Non-pigmented ciliary epithelial cell (primary cell): ENCODE measurements around the gene SAMD1.

Source experiments
- DNase-seq: peaks from one replicate; pipeline ENCODE4 v3.0.0-alpha.2; 2010; ENCODE audit warnings: low read depth

The SAMD1 gene

GRCh38 chr19:14089662-14090508 lies 666 bp downstream of the SAMD1 start:
- no peak for DNase-seq

DNA sequence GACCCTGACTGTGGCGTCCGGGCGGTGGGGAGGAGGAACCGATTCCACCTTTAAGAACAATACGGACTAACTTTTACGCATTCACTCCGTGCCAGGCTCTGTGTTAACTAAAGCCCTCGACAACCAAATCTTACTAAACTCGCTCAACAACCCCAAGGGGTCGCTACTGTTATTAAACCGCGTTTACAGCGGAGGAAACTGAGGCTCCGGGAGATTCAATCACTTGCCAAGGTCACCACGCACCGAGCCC lies 1.2 kb downstream of the SAMD1 start:
- no peak for DNase-seq

GRCh38 chr19:14088634-14089411 lies 1.7 kb downstream of the SAMD1 start:
- DNase-seq: no peak

- DNase-seq: no peak
Observed at GRCh38 chr19:14086098-14086497, 4.5 kb downstream of the SAMD1 start.

- no peak for DNase-seq
Observed at GRCh38 chr19:14085309-14085995, 5.1 kb downstream of the SAMD1 start, which contains the start of gene C19orf67. TSS of gene C19orf67 (minus strand) at chr19:14085783. CDS start at chr19:14085627, 156 bp downstream.

GRCh38 chr19:14082675-14082960 lies 7.9 kb downstream of the SAMD1 start:
- no peak for DNase-seq

DNA sequence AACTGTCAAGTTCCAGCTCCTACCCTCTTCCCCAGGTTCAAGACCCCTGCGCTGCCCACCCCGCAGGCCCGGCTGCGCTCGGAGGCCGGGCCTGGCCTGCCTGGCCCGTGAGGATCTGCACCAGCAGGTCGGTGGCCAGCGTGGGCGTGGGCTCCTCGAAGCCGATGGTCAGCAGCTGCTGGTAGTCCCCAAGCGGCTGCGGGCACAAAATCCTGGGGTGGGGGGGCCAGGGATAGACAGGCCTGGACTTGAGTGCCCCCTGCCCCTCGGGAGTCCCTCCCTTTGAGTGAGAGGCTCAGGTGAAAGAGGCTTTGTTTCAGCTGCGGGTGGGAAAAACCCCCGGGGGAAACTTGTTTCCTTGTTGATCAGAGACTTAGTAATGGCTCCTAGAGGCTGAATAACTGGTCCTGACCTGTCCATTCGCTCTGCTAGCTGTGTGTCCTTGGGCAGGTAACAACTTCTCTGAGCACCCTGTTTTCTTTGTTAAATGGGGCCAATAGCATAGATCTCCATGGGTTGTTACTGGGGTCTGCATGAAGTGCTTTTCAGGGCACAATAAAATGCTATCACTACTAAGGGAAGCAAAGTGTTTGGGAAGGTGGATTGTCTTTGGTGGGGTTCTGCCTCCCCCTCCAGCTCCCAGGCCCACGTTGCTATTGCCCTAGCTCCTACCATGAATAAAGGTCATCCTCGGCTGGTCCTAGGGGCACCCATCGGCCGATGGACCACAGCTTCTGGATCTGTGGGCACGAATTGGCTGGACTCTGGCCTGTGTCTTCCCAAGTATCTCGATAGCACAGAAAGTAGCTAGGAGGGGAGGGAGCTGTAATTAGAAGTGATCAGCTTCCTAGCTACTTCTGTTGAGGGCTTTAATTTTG lies 8.5 kb downstream of the SAMD1 start:
- DNase-seq: no peak

DNA sequence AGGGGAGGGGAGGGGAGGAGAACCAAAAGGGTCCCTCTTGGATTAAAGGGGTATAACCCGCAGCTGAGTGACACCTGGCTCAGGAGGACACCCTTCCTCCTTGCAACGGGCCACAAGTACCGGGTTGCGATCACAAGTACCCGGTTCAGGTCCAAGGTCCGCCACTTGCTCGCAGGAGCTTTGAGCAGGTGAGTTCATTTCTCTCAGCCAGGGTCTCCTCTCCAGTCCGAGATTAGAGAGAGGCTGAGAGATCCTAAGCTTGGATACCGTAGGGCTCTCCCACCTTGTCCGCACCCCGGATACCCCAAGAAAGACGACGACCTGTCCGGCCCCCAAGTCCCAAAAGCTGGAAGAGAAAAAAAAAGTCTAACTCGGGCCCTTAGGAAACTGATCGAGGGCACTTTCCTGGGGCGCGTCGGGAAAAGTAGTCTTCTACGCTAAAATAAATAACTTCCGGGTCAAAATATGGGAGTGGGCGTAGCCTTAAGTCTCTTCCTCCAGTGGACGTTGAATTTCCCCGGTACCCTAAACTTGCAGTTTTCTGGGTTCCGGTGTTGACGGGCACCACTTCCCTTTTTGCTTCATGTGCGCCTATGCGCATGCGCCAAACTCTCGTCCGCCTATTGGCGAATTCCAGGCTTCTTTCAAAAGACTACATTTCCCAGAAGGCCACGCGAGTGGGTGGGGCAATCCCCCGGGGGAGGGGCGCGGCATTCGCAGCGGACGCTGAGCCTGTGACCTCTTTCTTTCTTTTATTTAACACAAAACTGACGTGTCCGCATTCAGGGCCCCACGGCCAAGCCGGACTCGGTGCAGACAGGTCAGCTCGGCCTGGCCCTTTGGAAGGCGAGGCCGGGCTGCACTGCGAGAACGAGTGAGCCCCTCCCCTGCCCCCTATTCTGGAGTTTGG lies 9.4 kb downstream of the SAMD1 start:
- peak; percentile 98 for DNase-seq

DNA sequence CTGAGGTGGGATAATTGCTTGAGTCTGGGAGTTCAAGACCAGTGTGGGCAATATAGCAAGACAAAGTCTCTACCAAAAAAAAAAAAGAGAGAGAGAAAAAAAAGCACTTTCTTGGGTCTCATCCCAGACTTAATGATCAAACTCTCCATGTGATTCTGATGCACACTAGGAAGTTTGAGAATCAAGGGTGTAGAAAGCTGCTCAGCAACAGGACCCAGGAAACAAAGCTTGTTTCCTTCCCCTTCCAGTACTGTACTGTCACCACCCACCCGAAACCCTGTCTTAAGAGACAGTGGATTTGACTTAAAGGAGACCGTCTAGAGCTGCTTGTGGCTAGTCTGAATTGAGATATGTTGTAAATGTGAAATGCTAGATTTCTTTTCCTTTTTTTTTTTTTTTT lies 12.1 kb downstream of the SAMD1 start:
- DNase-seq: no peak

DNA sequence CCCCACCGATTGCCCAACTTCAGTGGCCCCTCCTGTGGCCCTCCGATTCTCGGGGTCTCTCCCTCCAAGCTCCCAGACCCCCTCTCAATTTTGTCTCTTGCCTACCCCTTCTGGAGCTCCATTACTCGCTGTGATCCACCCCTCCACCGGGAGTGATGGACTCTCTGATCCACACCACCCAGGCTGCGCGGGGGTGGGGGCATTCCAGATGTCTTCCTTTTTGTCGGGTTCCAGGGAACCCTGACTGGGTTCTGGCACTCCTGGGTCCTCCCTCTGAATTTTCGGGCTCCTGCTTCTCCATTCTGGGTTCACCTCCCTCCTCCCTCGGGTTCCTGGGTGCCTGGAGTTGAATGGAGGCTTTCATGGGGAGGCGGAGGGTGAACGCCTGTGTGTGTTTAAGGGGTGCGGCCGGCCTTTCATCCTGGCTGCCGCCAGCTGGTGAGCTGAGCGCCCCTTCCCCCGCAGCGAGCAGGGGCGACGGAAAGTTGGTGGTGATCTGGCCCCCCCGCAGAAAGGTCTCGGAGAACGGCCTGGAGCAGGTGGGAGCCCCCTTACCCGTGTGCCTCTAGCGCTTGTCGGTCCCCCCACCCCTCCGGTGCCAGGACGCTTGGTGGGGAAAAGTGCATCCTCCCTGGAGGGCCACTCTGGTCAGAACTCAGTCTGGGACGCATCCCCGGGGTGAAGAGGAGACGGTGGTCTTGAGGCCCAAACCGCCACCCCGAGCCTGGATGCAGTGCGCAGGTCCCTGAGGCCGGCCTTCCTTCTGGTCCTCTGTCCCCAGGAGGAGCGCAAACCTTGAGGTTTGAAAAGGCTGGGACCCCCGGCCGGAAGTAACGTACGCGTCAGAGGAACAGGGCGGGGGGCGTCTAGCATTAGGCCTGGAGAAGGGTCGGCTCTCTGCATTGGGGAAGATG lies 16.4 kb downstream of the SAMD1 start:
- no peak for DNase-seq

GRCh38 chr19:14073261-14073924 lies 17.2 kb downstream of the SAMD1 start:
- DNase-seq: no peak

DNA sequence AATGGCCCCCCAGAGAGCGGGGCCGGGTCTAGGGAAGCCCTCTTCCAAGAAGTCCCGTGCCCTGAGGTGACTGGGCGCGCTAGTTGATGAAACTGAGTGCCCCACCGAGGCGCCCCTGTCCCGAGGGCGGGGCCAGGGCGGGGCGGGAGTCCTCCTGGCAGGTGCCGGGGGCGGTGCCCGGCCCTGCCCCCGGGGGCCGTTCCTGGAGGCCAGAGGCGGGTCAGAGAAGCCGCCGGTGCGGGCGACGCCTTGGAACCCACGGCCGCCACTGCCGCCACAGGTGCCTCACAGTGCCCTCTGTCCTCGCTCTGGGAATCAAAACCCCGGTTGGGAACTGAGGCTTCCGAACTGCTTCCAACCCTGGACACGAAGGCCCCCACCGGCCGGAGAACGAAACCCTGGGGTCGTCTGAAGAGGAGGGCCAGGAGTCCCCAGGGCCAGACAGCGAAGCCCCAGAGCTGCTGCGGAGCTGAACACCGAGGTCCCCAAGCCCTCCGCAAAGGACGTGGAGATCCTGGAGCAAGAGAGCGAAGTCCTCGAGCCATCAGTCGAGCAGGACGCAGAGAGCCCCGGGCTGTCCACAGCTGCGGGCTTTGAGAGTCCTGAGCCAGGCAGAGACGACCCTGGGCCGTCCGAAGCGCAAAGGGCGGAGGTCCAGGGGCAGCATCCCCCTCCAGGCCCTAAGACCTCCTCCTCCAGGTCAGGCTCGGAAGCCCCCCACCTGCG lies 17.9 kb downstream of the SAMD1 start, which contains the start of gene MISP3:
TSS of gene MISP3 (plus strand) at position 252 of the 726 bp plus-strand sequence. CDS start 524 bp downstream, outside the sequence.
- no peak for DNase-seq

DNA sequence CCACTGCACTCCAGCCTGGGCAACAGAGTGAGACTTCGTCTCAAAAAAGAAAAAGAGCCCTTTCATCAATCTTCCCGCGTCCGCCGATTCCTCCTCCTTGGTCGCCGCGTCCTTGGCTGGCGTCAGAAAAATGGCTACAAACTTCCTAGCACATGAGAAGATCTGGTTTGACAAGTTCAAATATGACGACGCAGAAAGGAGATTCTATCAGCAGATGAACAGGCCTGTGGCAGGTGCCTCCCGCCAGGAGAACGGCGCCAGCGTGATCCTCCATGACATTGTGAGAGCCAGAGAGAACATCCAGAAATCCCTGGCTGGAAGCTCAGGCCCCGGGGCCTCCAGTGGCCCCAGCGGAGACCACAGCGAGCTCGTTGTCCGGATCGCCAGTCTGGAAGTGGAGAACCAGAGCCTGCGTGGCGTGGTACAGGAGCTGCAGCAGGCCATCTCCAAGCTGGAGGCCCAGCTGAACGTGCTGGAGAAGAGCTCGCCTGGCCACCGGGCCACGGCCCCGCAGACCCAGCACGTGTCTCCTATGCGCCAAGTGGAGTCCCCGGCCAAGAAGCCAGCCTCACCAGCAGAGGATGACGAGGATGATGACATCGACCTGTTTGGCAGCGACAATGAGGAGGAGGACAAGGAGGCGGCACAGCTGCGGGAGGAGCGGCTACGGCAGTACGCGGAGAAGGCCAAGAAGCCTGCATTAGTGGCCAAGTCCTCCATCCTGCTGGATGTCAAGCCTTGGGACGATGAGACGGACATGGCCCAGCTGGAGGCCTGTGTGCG lies 20.1 kb downstream of the SAMD1 start:
- DNase-seq: no peak

GRCh38 chr19:14066134-14066533 lies 24.4 kb downstream of the SAMD1 start:
- no peak for DNase-seq

- no peak for DNase-seq
Observed at GRCh38 chr19:14063105-14063504, 27.4 kb downstream of the SAMD1 start.

GRCh38 chr19:14062558-14062855 lies 28.0 kb downstream of the SAMD1 start:
- DNase-seq: no peak

DNA sequence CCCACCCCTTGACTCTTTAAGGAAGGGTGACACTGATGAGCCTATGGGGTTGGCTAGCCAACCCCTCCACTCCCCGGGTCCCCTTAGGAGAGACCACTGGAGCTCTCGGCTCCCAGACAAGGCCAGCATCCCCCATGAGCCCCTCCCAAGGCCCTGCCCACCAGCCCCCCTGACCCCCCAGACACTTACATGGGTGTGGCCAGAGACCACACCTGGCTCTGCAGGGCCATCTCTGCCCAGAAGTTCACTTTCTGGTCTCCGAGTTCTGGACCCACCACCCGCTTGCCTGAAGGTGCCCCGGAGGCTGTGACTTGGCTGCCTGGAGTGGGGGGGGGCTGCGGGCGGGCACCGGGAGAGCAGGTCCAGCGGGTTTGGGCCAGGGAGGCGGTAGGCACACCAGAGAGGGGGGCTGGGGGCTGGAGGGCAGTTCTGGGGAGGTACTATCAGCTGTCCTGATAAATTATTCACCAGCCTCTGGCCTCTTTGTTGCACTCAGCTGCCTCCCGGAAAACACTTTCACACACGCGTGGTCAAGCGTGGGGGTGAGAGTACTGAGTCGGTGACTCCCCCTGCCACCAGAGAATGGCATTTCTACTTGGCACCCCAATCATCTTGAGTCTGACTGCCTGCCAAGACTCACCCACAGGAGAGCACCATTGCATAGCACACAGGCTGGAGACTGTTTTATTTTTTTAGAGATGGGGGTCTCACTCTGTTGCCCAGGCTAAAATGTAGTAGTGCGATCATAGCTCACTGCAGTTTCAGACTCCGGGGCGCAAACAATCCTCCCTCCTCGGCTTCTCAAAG lies 28.6 kb downstream of the SAMD1 start, which contains the start of gene PALM3:
TSS of gene PALM3 (minus strand) at position 326 of the 807 bp plus-strand sequence. CDS start at position 230, 96 bp downstream.
- no peak for DNase-seq
